ENCODE results near the gene COX18.

DNA sequence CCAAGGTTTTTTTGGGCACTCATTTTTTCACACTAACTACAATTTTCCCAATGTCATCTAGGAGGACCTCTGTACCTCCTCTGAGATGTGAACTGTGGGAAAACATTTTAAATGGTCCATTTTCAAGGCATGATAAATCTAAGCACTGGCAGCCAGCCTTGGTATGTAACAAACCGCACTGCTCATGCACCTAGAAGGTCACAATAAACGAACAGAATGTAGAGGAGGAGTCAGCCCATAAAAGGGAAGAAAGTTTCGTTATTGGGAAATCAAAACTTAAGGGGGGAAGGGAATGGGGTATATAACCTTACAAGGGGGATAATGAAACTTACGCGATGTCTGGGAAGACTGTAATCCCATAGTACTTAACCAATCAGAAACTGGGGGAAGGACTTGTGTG is 16.4 kb downstream of the COX18 start:
- TF ChIP-seq CTCF (IDR thresholded peaks at IDR 0.05; ENCODE audit: insufficient read depth, low read depth, low read length) (no peak), EZH2 (IDR thresholded peaks at IDR 0.05; ENCODE audit: insufficient read depth, low read length) (no peak)

All from astrocyte (in vitro differentiated cells and primary cell).